A549 (cell line): ENCODE results near the gene NARS2. TPM values are rescaled to one million over a fixed set of nuclear protein-coding genes. Genes with fewer than 3 reads are reported as not detected.
A peak's percentile ranks its signal among the peaks of the same experiment; 100 is the strongest.

ENCODE experiments used
- BHLHE40 ChIP-seq: IDR thresholded peaks from 2 replicates; pipeline ENCODE4 v1.6.1; 2012; ENCODE audit warnings: low read depth, low read length, inconsistent platforms
- CBX8 ChIP-seq: fragments of 200-600 bp; sonication (generic); IDR thresholded peaks from 2 replicates; pipeline ENCODE4 v1.6.1; 2016
- CHD4 ChIP-seq: fragments of 200-600 bp; sonication (generic); IDR thresholded peaks from 2 replicates; pipeline ENCODE4 v1.6.1; 2016; ENCODE audit warnings: antibody characterized with exemption, mild to moderate bottlenecking, borderline replicate concordance
- EP300 ChIP-seq, 2 experiments: fragments of >200 bp; sonication (Bioruptor Twin); formaldehyde crosslinking; IDR thresholded peaks; 2 replicates in 1 of 2; 3 replicates in 1 of 2; pipeline ENCODE4 v1.6.1; 2016 to 2017
- FOSB ChIP-seq: fragments of 250-450 bp; sonication (Bioruptor Pico); IDR thresholded peaks from 2 replicates; pipeline ENCODE4 v1.5.0; 2020; ENCODE audit warnings: mild to moderate bottlenecking, moderate library complexity
- FOSL2 ChIP-seq, 2 experiments: fragments of 450-650 bp in 1 of 2; fragments of >200 bp in 1 of 2; sonication (Bioruptor Twin) in 1 of 2; formaldehyde crosslinking; IDR thresholded peaks; 2 replicates each; pipeline versions ENCODE4 v1.5.0 to v1.6.1; 2016 to 2020; ENCODE audit warnings: mild to moderate bottlenecking in 1 of 2, moderate library complexity in 1 of 2
- FOXS1 ChIP-seq: fragments of 250-450 bp; sonication (Bioruptor Pico); IDR thresholded peaks from 2 replicates; pipeline ENCODE4 v1.5.0; 2020; ENCODE audit warnings: mild to moderate bottlenecking, moderate library complexity
- GATA3 ChIP-seq: IDR thresholded peaks from 2 replicates; pipeline ENCODE4 v1.6.1; 2012; ENCODE audit warnings: borderline replicate concordance
- HEYL ChIP-seq: fragments of 250-450 bp; sonication (Bioruptor Pico); IDR thresholded peaks from 2 replicates; pipeline ENCODE4 v1.8.0; 2021; ENCODE audit warnings: mild to moderate bottlenecking, moderate library complexity
- HOXA7 ChIP-seq: fragments of 250-450 bp; sonication (Bioruptor Pico); IDR thresholded peaks from 2 replicates; pipeline ENCODE4 v1.5.0; 2020; ENCODE audit warnings: mild to moderate bottlenecking, moderate library complexity
- HOXB5 ChIP-seq: fragments of 250-450 bp; sonication (Bioruptor Pico); IDR thresholded peaks from 2 replicates; pipeline ENCODE4 v1.5.0; 2020; ENCODE audit warnings: mild to moderate bottlenecking, moderate library complexity
- JUNB ChIP-seq: fragments of >200 bp; sonication (Bioruptor Twin); formaldehyde crosslinking; IDR thresholded peaks from 2 replicates; pipeline ENCODE4 v1.6.1; 2016
- MAFK ChIP-seq: fragments of 450-650 bp; IDR thresholded peaks from 2 replicates; pipeline ENCODE4 v1.6.1; 2014; ENCODE audit not compliant: partially characterized antibody
- MAX ChIP-seq: IDR thresholded peaks from 2 replicates; pipeline ENCODE4 v1.6.1; 2012
- MAZ ChIP-seq: fragments of 150-350 bp; IDR thresholded peaks from 2 replicates; pipeline ENCODE4 v1.6.1; 2014; ENCODE audit warnings: antibody characterized with exemption, low read depth, low read length, borderline replicate concordance
- NR3C1 ChIP-seq: fragments of >200 bp; sonication (Bioruptor Twin); formaldehyde crosslinking; IDR thresholded peaks from 3 replicates; pipeline ENCODE4 v1.6.1; 2017
- POLR2A ChIP-seq: IDR thresholded peaks from 2 replicates; pipeline ENCODE4 v1.6.1; 2012; ENCODE audit warnings: mild to moderate bottlenecking, low read length
- RAD21 ChIP-seq, 2 experiments: fragments of >200 bp in 1 of 2; sonication (Bioruptor Twin) in 1 of 2; formaldehyde crosslinking in 1 of 2; IDR thresholded peaks in 1 of 2; conservative IDR thresholded peaks in 1 of 2; 2 replicates in 1 of 2; 3 replicates in 1 of 2; pipeline ENCODE4 v1.6.1; 2012 to 2018; ENCODE audit warnings: inconsistent platforms in 1 of 2
- RCOR1 ChIP-seq: fragments of 150-350 bp; IDR thresholded peaks from 2 replicates; pipeline ENCODE4 v1.6.1; 2014; ENCODE audit warnings: antibody characterized with exemption, low read length, low read depth
- REST ChIP-seq: fragments of 200-600 bp; sonication (generic); IDR thresholded peaks from 2 replicates; pipeline ENCODE4 v1.6.1; 2016; ENCODE audit warnings: antibody characterized with exemption, mild to moderate bottlenecking, moderate library complexity
- RNF2 ChIP-seq: fragments of 200-600 bp; sonication (generic); IDR thresholded peaks from 2 replicates; pipeline ENCODE4 v1.6.1; 2016; ENCODE audit warnings: low read depth, mild to moderate bottlenecking, antibody characterized with exemption, moderate library complexity, borderline replicate concordance
- SMC3 ChIP-seq: fragments of >200 bp; sonication (Bioruptor Twin); formaldehyde crosslinking; IDR thresholded peaks from 3 replicates; pipeline ENCODE4 v1.6.1; 2018; ENCODE audit warnings: inconsistent platforms
- ZFP36 ChIP-seq: fragments of 450-650 bp; IDR thresholded peaks from 2 replicates; pipeline ENCODE4 v1.6.1; 2014; ENCODE audit warnings: borderline replicate concordance; ENCODE audit not compliant: partially characterized antibody
- polyA plus RNA-seq, 4 experiments: library from polyadenylated mRNA; depleted of rRNA in 3 of 4; stranded (reverse); fragments of >200 nt; fragmentation: RNase III in 1 of 4; extraction: RNeasy Plus Mini Kit Qiagen cat#74134 plus additional on column Dnase treatment in 1 of 4; gene quantifications; 2 replicates in 3 of 4; 3 replicates in 1 of 4; pipeline ENCODE4 v1.2.3, GENCODE V29; 2011 to 2017
- TF ChIP-seq, protein P1 (sequence below): fragments of 250-450 bp; sonication (Bioruptor Pico); IDR thresholded peaks from 2 replicates; pipeline ENCODE4 v1.5.0; 2021; ENCODE audit warnings: mild to moderate bottlenecking, moderate library complexity, borderline replicate concordance
- TF ChIP-seq, protein P2 (sequence below): fragments of >200 bp; sonication (Bioruptor Twin); formaldehyde crosslinking; IDR thresholded peaks from 2 replicates; pipeline ENCODE4 v1.6.1; 2016
- TF ChIP-seq, protein P3 (sequence below): fragments of 450-650 bp; IDR thresholded peaks from 2 replicates; pipeline ENCODE4 v1.6.1; 2014; ENCODE audit warnings: antibody characterized with exemption

The NARS2 gene
- polyA plus RNA-seq, 2 of the 4 experiments (the other 2 are of a cell fraction): 29.7 to 57.7 TPM

GRCh38 chr11:78416285-78417174 is 158.1 kb downstream of the NARS2 start (continued):
- TF ChIP-seq, protein P1, sequence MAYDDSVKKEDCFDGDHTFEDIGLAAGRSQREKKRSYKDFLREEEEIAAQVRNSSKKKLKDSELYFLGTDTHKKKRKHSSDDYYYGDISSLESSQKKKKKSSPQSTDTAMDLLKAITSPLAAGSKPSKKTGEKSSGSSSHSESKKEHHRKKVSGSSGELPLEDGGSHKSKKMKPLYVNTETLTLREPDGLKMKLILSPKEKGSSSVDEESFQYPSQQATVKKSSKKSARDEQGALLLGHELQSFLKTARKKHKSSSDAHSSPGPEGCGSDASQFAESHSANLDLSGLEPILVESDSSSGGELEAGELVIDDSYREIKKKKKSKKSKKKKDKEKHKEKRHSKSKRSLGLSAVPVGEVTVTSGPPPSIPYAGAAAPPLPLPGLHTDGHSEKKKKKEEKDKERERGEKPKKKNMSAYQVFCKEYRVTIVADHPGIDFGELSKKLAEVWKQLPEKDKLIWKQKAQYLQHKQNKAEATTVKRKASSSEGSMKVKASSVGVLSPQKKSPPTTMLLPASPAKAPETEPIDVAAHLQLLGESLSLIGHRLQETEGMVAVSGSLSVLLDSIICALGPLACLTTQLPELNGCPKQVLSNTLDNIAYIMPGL (CRISPR knock-in tag): no peak
- TF ChIP-seq BHLHE40: peak; percentile 81; the same call in 1 of the 2 replicates
- TF ChIP-seq, protein P2, sequence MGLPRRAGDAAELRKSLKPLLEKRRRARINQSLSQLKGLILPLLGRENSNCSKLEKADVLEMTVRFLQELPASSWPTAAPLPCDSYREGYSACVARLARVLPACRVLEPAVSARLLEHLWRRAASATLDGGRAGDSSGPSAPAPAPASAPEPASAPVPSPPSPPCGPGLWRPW: no peak
- TF ChIP-seq RCOR1: no peak
- TF ChIP-seq MAFK: peak; percentile 25
- TF ChIP-seq, protein P3, sequence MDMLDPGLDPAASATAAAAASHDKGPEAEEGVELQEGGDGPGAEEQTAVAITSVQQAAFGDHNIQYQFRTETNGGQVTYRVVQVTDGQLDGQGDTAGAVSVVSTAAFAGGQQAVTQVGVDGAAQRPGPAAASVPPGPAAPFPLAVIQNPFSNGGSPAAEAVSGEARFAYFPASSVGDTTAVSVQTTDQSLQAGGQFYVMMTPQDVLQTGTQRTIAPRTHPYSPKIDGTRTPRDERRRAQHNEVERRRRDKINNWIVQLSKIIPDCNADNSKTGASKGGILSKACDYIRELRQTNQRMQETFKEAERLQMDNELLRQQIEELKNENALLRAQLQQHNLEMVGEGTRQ: no peak
- TF ChIP-seq RNF2: no peak
- no peak for TF ChIP-seq CHD4
- peak; percentile 26 to 41; a peak in 2 of 5 replicates for TF ChIP-seq RAD21 (conservative IDR thresholded peaks at IDR 0.05 in 1 of 2, IDR thresholded peaks at IDR 0.05 in 1 of 2)
- TF ChIP-seq CBX8: no peak
- TF ChIP-seq HOXA7 (CRISPR knock-in tag): no peak
- TF ChIP-seq NR3C1: no peak
- no peak for TF ChIP-seq FOXS1
- TF ChIP-seq GATA3: no peak
- no peak for TF ChIP-seq EP300 (IDR thresholded peaks at IDR 0.05)
- TF ChIP-seq JUNB: 0 out of 2 replicates have a peak, but pooled peaks have one; percentile 23
- TF ChIP-seq FOSL2 (IDR thresholded peaks at IDR 0.05): peak; percentile 62
- peak; percentile 93 for TF ChIP-seq FOSL2 (CRISPR knock-in tag; IDR thresholded peaks at IDR 0.05)
- TF ChIP-seq SMC3: peak; percentile 61
- no peak for TF ChIP-seq REST
- TF ChIP-seq ZFP36: no peak
- TF ChIP-seq MAZ: no peak
- TF ChIP-seq MAX: peak; percentile 90
- TF ChIP-seq HEYL (CRISPR knock-in tag): no peak
- no peak for TF ChIP-seq HOXB5 (CRISPR knock-in tag)
- no peak for TF ChIP-seq FOSB (CRISPR knock-in tag)
- no peak; the same call in 1 of the 2 replicates for TF ChIP-seq POLR2A
